ENCODE measurements around the gene TFR2. TPM values are rescaled to one million over a fixed set of nuclear protein-coding genes. Genes with fewer than 3 reads are reported as not detected.

The TFR2 gene
- total and polyA plus RNA-seq, 9 of the 15 experiments (the other 6 are each of a cell fraction or from before 2014, with no cell fraction given) = 3.8 to 123 (median 51.1) TPM

GRCh38 chr7:100626530-100627237 lies 14.7 kb downstream of the TFR2 start (continued):
- TF ChIP-seq, protein P1, sequence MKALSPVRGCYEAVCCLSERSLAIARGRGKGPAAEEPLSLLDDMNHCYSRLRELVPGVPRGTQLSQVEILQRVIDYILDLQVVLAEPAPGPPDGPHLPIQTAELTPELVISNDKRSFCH (CRISPR knock-in tag; IDR thresholded peaks at IDR 0.05) = no peak
- TF ChIP-seq, protein P1 (tag; IDR thresholded peaks at IDR 0.05) = no peak
- TF ChIP-seq ZNF146 (CRISPR knock-in tag; IDR thresholded peaks at IDR 0.05; ENCODE audit: unreplicated experiment) = peak; percentile 3
- TF ChIP-seq HMG20A (CRISPR knock-in tag; conservative IDR thresholded peaks at IDR 0.05) = no peak
- no peak for TF ChIP-seq HDAC3 (IDR thresholded peaks at IDR 0.05; ENCODE audit: borderline replicate concordance, partially characterized antibody)
- TF ChIP-seq YY1 (IDR thresholded peaks at IDR 0.05; ENCODE audit: borderline replicate concordance in 1 of 3, control insufficient read depth in 1 of 3, extremely low read depth in 1 of 3, insufficient read depth in 3 of 3, insufficient read length in 1 of 3, insufficient replicate concordance in 2 of 3, low read depth in 1 of 3, low read length in 2 of 3) = peak in 2 of 3 experiments; percentile 9 to 11
- no peak for TF ChIP-seq CHCHD3 (CRISPR knock-in tag; IDR thresholded peaks at IDR 0.05)
- no peak for TF ChIP-seq ZNF280A (IDR thresholded peaks at IDR 0.05; ENCODE audit: low read depth, partially characterized antibody)
- TF ChIP-seq TAF15 (IDR thresholded peaks at IDR 0.05; ENCODE audit: low read depth, low read length) = no peak
- peak; percentile 32 for TF ChIP-seq PHF20 (IDR thresholded peaks at IDR 0.05; ENCODE audit: partially characterized antibody)
- no peak for TF ChIP-seq ZFP1 (CRISPR knock-in tag; IDR thresholded peaks at IDR 0.05)
- no peak for TF ChIP-seq CREB3L1 (IDR thresholded peaks at IDR 0.05; ENCODE audit: borderline replicate concordance, low read depth)
- TF ChIP-seq PRMT5 (CRISPR knock-in tag; IDR thresholded peaks at IDR 0.05) = no peak
- TF ChIP-seq FOXP1 (CRISPR knock-in tag; IDR thresholded peaks at IDR 0.05) = no peak
- TF ChIP-seq POLR2AphosphoS5 (IDR thresholded peaks at IDR 0.05; ENCODE audit: control insufficient read depth, insufficient read depth, low read depth, low read length) = peak; percentile 43; the same call in 1 of the 2 replicates
- TF ChIP-seq TAF1 (IDR thresholded peaks at IDR 0.05; ENCODE audit: control insufficient read depth, extremely low read depth, insufficient read depth, low read length, severe bottlenecking) = peak; percentile 72
- no peak; the same call in 1 of the 2 replicates for TF ChIP-seq ARID1B (IDR thresholded peaks at IDR 0.05)
- TF ChIP-seq MAZ (CRISPR knock-in tag; conservative IDR thresholded peaks at IDR 0.05 in 1 of 2, IDR thresholded peaks at IDR 0.05 in 1 of 2) = 0 out of 4 replicates have a peak, but pooled peaks of 1 of the 2 experiments have one; percentile 26
- peak; percentile 78 for TF ChIP-seq POLR2G (IDR thresholded peaks at IDR 0.05; ENCODE audit: low read depth, low read length)
- TF ChIP-seq EWSR1 (IDR thresholded peaks at IDR 0.05; ENCODE audit: borderline replicate concordance, low read depth, partially characterized antibody) = no peak
- TF ChIP-seq MTA3 (IDR thresholded peaks at IDR 0.05; ENCODE audit: borderline replicate concordance) = no peak
- TF ChIP-seq MAFG (tag; conservative IDR thresholded peaks at IDR 0.05) = no peak
- no peak for TF ChIP-seq HEY1 (CRISPR knock-in tag; IDR thresholded peaks at IDR 0.05; ENCODE audit: borderline replicate concordance)

Data from K562 (cell line).